HG03469 (cell line): ENCODE results near the gene STN1.

Experiments
- ATAC-seq: cut with Tn5 transposase; IDR thresholded peaks from one replicate; pipeline ENCODE4 v1.9.1; 2021; ENCODE audit warnings: mild to moderate bottlenecking, moderate library complexity, moderate number of reproducible peaks; ENCODE audit not compliant: unreplicated experiment

Gene STN1

GRCh38 chr10:103930449-103930848 is 12.5 kb upstream of the STN1 start:
- ATAC-seq, result no peak

GRCh38 chr10:103929381-103929921 is 11.5 kb upstream of the STN1 start:
- ATAC-seq, result no peak

- ATAC-seq, result no peak
Observed at GRCh38 chr10:103928784-103929183, 10.8 kb upstream of the STN1 start.

- ATAC-seq, result no peak
Observed at GRCh38 chr10:103926722-103927319, 8.8 kb upstream of the STN1 start.

- no peak for ATAC-seq
Observed at GRCh38 chr10:103925591-103925990, 7.6 kb upstream of the STN1 start.

GRCh38 chr10:103923502-103923901 is 5.5 kb upstream of the STN1 start:
- no peak for ATAC-seq

- no peak for ATAC-seq
Observed at GRCh38 chr10:103922659-103923058, 4.7 kb upstream of the STN1 start.

GRCh38 chr10:103921750-103922195 is 3.8 kb upstream of the STN1 start:
- ATAC-seq, result no peak

- ATAC-seq, result no peak
Observed at GRCh38 chr10:103921248-103921647, 3.3 kb upstream of the STN1 start.

- ATAC-seq, result no peak
Observed at GRCh38 chr10:103919648-103920025, 1.7 kb upstream of the STN1 start.

- ATAC-seq, result peak; percentile 4
Observed at GRCh38 chr10:103917302-103918052, 507 bp downstream of the STN1 start.

GRCh38 chr10:103916876-103917275 is 1.1 kb downstream of the STN1 start:
- no peak for ATAC-seq

GRCh38 chr10:103916254-103916653 is 1.7 kb downstream of the STN1 start:
- no peak for ATAC-seq

GRCh38 chr10:103915796-103916195 is 2.2 kb downstream of the STN1 start:
- ATAC-seq, result no peak

- no peak for ATAC-seq
Observed at GRCh38 chr10:103912759-103913158, 5.2 kb downstream of the STN1 start.

GRCh38 chr10:103911021-103911459 is 6.9 kb downstream of the STN1 start:
- no peak for ATAC-seq

GRCh38 chr10:103910442-103911012 is 7.5 kb downstream of the STN1 start:
- ATAC-seq, result no peak

- ATAC-seq, result no peak
Observed at GRCh38 chr10:103905441-103905840, 12.5 kb downstream of the STN1 start.

- no peak for ATAC-seq
Observed at GRCh38 chr10:103901299-103901698, 16.7 kb downstream of the STN1 start.

- ATAC-seq, result no peak
Observed at GRCh38 chr10:103899312-103899711, 18.7 kb downstream of the STN1 start.

- no peak for ATAC-seq
Observed at GRCh38 chr10:103897241-103897774, 20.7 kb downstream of the STN1 start.

GRCh38 chr10:103896225-103896624 is 21.8 kb downstream of the STN1 start:
- no peak for ATAC-seq
